Measurements from ENCODE around the gene SHISAL1.

The SHISAL1 gene

GRCh38 chr22:44211256-44211945 lies 101.3 kb downstream of the SHISAL1 start:
- DNase-seq (ENCODE audit: low read depth, low spot score): no peak

GRCh38 chr22:44210722-44211121 lies 102.0 kb downstream of the SHISAL1 start:
- DNase-seq (ENCODE audit: low read depth, low spot score): peak; percentile 53

- DNase-seq (ENCODE audit: low read depth, low spot score): no peak
Observed at GRCh38 chr22:44209343-44209742, 103.4 kb downstream of the SHISAL1 start.

- DNase-seq (ENCODE audit: low read depth, low spot score): no peak
Observed at GRCh38 chr22:44207981-44208317, 104.8 kb downstream of the SHISAL1 start.

GRCh38 chr22:44207173-44207980 lies 105.4 kb downstream of the SHISAL1 start:
- no peak for DNase-seq (ENCODE audit: low read depth, low spot score)

GRCh38 chr22:44206696-44207095 lies 106.1 kb downstream of the SHISAL1 start:
- no peak for DNase-seq (ENCODE audit: low read depth, low spot score)

GRCh38 chr22:44206330-44206645 lies 106.5 kb downstream of the SHISAL1 start:
- no peak for DNase-seq (ENCODE audit: low read depth, low spot score)

GRCh38 chr22:44205516-44206329 lies 107.0 kb downstream of the SHISAL1 start:
- DNase-seq (ENCODE audit: low read depth, low spot score): no peak

- DNase-seq (ENCODE audit: low read depth, low spot score): no peak
Observed at GRCh38 chr22:44204739-44205515, 107.8 kb downstream of the SHISAL1 start.

- DNase-seq (ENCODE audit: low read depth, low spot score): no peak
Observed at GRCh38 chr22:44203203-44203602, 109.5 kb downstream of the SHISAL1 start.

- DNase-seq (ENCODE audit: low read depth, low spot score): peak; percentile 73
Observed at GRCh38 chr22:44202261-44202789, 110.4 kb downstream of the SHISAL1 start.

GRCh38 chr22:44201665-44202064 lies 111.1 kb downstream of the SHISAL1 start:
- DNase-seq (ENCODE audit: low read depth, low spot score): no peak

GRCh38 chr22:44200855-44201550 lies 111.7 kb downstream of the SHISAL1 start:
- no peak for DNase-seq (ENCODE audit: low read depth, low spot score)

- DNase-seq (ENCODE audit: low read depth, low spot score): no peak
Observed at GRCh38 chr22:44200451-44200850, 112.3 kb downstream of the SHISAL1 start.

GRCh38 chr22:44199866-44200265 lies 112.9 kb downstream of the SHISAL1 start:
- no peak for DNase-seq (ENCODE audit: low read depth, low spot score)

- DNase-seq (ENCODE audit: low read depth, low spot score): no peak
Observed at GRCh38 chr22:44199164-44199563, 113.6 kb downstream of the SHISAL1 start.

GRCh38 chr22:44197271-44197670 lies 115.5 kb downstream of the SHISAL1 start:
- DNase-seq (ENCODE audit: low read depth, low spot score): no peak

- DNase-seq (ENCODE audit: low read depth, low spot score): no peak
Observed at GRCh38 chr22:44196731-44197131, 116.0 kb downstream of the SHISAL1 start.

- no peak for DNase-seq (ENCODE audit: low read depth, low spot score)
Observed at GRCh38 chr22:44196241-44196640, 116.5 kb downstream of the SHISAL1 start.

GRCh38 chr22:44195189-44195871 lies 117.4 kb downstream of the SHISAL1 start:
- no peak for DNase-seq (ENCODE audit: low read depth, low spot score)
